HCEC 1CT (cell line): ENCODE data around the gene HIVEP3.
A peak's percentile ranks its signal among the peaks of the same experiment; 100 is the strongest.

Experiments used
- DNase-seq: peaks from one replicate; pipeline ENCODE4 v3.0.0-alpha.2; 2017

The HIVEP3 gene

GRCh38 chr1:41677620-41678019 lies 241.1 kb downstream of the HIVEP3 start:
- DNase-seq, result no peak

- DNase-seq, result no peak
Measured at GRCh38 chr1:41675401-41675800, 243.3 kb downstream of the HIVEP3 start.

- DNase-seq, result no peak
Measured at GRCh38 chr1:41674522-41674921, 244.2 kb downstream of the HIVEP3 start.

DNA sequence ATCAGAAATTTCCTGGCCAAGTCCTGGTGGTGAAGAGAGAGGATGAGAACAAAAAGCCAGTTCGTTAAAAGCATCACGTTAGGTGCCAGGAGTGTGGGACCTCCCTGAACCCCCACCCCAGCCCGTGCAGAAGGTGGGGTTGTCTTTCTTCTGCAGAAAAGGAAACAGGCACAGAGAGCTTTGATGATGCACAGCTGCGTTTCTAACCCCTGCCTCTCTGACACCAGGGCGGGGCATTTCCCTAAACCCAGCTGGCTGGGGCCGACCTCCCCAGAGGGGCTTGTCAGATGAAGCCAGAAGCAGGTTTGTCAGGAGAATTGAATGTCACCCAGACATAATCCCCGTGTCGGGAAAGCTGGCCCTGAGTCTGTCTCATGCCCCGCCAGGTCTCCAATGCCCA lies 244.9 kb downstream of the HIVEP3 start:
- DNase-seq, result no peak

DNA sequence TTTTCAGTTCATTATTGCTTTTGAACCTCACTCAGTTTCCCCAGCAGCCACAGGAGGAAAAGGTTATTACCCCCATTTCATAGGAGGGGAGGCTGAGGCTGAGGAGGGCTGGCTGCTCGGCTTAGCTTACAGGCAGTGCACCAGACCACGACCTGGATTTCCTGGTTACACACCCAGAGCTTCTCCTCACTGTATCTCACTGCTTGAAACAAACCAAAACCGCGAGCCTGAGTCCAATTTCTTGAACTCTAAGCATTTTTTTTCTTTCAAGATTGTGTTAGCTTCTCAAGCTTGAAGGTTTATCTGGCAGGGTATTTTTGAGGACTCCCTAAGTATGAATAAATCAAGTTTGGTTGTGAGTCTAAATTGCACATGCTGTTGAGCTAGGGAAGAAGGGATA lies 245.3 kb downstream of the HIVEP3 start:
- peak; percentile 29 for DNase-seq

DNA sequence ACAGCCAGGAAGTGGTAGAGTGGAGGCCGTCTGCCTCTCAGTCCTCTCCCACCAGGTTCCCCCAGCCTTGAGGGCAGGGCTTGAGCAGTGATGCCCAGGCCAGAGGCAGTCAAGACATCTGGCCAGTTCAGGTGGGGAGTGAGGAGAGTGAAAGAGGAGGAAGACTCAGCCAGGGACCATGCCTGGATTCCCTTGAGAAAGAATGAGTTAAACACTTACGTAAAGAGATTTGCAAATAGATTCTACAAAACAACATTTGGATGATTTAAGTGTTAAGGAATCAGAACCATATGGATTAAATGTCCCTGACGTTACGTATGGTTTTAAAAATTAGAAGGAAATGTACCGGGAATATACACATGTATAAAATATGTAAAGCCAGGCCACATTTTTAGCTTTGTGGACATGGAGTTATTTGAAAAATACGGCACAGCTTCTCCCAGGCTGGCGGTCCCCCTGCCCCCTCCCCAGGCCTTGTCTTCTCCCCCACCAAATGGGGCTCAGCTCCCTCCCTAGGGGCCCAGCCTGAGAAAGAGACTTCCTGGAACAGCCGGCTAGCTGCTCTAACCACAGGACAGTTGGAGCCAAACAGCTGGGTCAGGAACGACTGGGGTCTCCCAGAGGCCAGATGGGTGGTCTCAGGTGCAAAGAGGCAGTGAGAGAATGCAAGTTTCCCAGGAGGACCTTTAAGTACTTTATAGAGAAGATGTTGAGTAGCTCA lies 245.9 kb downstream of the HIVEP3 start:
- DNase-seq, result peak; percentile 59

DNA sequence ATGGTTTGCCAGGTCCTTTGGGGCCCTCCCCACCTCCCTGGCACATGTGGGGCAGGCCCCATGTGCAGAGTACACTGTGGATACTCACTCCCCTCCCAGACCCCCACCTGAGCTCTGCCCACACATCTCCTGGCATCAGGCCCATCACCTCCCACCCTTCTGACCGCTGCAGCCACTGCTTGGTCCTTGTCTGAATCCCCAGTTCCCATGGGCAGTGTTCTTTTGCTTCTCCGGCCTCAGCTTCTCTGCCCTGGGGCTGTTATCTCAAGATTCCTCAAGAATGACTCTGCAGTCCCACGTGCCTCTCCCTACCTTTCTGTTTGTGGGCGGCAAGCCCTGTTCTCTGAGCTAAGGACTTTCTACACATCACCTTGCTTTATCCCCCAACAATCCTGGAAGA lies 246.5 kb downstream of the HIVEP3 start:
- no peak for DNase-seq

DNA sequence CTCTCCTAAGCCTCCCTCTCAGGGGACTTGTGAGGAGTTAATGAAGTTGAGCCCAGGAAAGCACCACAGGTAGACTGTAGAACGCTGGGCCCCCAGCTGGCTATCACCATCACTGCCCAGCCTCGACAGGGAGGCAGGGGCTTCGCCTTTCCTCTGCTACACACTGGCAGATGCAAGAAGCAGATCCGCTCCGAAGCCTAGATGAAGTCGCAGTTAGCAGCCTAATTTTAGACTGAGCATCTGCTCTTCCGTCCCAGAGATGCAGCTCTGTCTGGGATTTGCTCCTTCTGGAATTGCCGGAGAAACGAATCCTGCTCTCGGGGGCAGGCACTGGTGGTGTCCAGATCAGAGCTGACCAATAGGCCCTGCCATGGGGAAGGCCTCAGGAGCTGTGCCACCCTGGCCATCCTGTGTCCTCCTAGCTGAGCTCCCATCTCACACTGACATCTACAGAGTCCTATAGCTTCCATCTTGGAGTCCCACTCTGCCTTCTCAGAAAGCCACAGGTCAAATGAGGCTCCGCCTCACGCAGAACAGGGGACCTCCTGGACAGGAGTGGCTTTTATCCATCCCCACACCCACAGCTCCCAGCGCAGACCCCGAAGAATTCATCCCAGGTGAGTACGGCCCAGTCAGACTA lies 247.5 kb downstream of the HIVEP3 start:
- DNase-seq, result no peak

GRCh38 chr1:41670217-41670957 lies 248.3 kb downstream of the HIVEP3 start:
- peak; percentile 40 for DNase-seq

DNA sequence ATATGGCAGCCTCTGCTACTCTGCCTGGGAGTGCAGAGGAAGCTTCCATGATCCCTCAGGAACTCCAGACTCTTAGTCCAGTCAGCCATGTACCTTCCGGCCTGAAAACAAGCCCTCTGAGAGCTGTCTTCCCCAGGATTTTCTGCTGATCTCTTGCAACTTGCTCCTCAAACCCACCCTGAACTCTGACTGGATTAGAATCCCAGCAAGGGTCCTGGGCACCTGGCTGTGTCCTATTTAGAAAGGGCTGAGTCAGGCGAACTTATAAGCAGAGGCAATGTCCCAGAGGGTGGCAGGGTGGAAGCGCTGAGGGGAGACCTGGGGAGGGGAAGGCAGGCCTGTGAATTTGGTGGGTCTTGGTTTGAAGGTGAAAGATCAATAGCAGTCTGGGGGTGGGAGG lies 249.8 kb downstream of the HIVEP3 start:
- no peak for DNase-seq

- DNase-seq, result no peak
Measured at GRCh38 chr1:41668054-41668660, 250.6 kb downstream of the HIVEP3 start.

GRCh38 chr1:41666981-41667631 lies 251.6 kb downstream of the HIVEP3 start:
- DNase-seq, result no peak

DNA sequence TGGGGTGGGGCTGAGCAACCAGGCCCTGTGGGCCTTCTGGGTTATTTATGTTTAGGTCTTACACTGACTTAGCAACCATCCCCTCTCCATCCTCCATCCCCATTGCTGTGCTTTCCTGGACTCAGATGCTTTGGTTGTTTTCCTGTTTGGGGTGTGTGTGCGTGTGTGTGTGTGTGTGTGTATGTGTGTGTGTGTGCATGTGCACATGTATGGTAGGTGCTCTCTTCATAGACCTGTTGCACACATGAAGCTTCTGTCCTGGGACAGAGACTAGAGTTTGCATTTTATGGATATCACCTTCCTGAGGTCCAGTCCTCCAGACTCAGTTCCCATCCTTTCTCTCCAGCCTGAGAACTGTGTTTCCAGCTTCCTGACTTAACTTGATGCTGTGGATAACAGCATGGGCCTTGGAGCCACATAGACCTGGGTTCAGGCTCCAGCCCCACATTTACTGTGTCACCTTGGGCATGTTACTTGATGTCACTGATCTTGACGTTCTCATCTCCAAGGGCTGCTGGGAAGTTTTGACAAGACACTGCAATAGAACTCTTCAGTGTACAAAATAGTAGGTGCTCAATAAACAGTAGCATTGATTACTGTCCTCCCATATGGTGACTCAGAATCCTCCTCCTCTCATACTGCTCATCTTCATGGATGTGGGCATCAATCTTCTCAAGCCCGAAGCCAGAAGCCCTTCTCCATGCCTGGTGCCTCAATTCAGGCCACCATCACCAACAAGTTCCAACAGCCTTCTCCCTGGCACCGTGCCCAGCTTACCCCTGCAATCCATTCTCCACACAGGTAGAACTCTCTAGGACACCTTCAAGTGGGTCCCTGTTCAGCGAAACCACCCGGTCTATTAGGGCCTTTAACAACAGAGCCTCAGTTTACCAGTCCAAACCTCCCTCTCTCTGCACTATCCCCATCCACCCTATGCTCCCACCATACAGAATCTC lies 252.5 kb downstream of the HIVEP3 start:
- DNase-seq, result no peak

- DNase-seq, result no peak
Measured at GRCh38 chr1:41664861-41665640, 253.7 kb downstream of the HIVEP3 start.

- DNase-seq, result no peak
Measured at GRCh38 chr1:41663671-41664400, 254.9 kb downstream of the HIVEP3 start.

DNA sequence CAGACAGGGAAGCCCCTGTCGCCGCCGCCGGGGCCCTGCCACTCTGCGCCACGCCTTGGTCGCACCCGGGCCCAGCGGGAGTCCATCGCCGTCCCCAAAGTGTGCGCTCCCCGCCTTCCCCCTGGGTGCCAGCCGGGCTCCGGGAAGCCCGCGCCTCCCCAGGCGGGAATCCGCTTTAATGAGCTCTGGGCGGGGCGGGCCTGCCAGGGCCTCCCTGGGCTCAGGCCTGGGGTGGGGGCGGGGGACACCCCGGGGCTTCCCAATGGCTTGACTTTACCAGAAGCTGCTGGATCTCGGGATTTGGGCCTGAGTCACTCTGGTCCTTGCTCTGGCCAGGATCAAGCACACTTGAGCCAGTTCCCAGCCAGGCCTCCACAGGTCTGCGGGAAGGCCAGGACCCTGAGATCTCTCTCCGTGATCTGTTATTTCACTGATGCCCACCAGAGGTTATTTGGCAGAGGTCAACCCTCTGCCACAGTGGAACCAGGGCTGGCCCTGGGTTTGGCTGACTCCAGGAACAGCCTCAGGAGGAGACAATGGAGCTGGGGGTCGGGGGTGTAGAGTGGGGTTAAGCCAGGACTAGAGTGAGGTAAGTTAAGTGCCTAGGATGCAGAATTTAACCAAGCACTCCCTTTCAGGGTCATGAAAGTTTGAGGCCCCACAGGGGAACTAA lies 255.8 kb downstream of the HIVEP3 start:
- peak; percentile 44 for DNase-seq

DNA sequence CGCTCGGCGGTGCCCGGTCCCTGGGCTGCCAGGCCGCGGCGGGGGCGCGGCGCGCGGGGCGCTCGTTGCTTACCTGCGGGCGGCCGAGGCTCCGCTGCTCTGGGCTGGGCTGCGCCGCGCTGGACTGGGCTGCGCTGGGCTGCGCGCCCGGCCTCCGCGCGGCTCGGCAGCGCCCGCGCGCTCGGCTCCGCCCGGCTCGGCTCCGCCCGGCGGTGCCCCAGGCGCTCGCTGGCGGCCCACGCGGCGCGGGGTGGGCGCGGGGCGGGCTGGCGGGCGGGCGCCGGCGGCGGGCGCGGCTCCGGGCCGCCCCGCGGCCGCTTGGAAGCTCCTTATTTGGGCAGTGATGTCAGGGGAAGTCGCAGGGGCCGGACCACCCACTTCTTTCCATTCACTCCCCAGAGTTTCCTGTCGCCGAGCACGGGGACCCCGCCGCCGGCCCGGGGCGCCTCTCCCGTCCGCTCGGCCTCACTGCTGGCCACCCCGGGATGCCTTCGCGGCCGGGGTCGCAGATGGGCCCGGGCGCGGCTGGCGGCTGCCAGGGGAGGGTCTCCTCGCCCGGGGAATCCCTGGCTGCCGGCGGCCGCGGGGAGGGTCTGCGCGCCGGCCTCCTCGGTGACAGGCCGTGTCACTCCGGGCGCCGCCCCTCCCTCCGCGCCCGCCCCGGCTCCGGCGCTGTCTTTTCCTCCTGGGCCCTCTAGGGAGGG lies 256.5 kb downstream of the HIVEP3 start:
- DNase-seq, result peak; percentile 48

GRCh38 chr1:41661428-41662060 lies 257.2 kb downstream of the HIVEP3 start:
- DNase-seq, result no peak
